Activated naive CD4-positive, alpha-beta T cell treated with anti-CD3 and anti-CD28 coated beads, Interleukin-2, amount 50 U/mL, for 72 hours (primary cell): Measurements from ENCODE around the gene SGCE. TPM values are rescaled to one million over a fixed set of nuclear protein-coding genes. Genes with fewer than 3 reads are reported as not detected.
A peak's percentile ranks its signal among the peaks of the same experiment; 100 is the strongest.

Experiments used
- ATAC-seq, 2 donors: fragments of 150-1000 bp; cut with Tn5 transposase; 2 replicates each; pipeline ENCODE4 v1.10.0; 2021; ENCODE audit warnings: mild to moderate bottlenecking in 2 of 2, moderate library complexity in 2 of 2
- DNase-seq, 2 donors: peaks; one replicate each; pipeline ENCODE4 v3.0.0; 2021 to 2022; ENCODE audit warnings: low spot score in 2 of 2
- H3K27ac Mint-ChIP-seq, 2 donors: one replicate each; pipeline ENCODE4 v1.8.0; 2022; ENCODE audit warnings: mild to moderate bottlenecking in 2 of 2, mixed read lengths in 2 of 2
- H3K36me3 Mint-ChIP-seq, 2 donors: one replicate each; pipeline ENCODE4 v1.8.0; 2022; ENCODE audit warnings: mixed read lengths in 2 of 2
- H3K9me3 Mint-ChIP-seq, 2 donors: one replicate each; pipeline ENCODE4 v1.8.0; 2022; ENCODE audit warnings: mixed read lengths in 2 of 2
- total RNA-seq, 2 donors: library from RNA; stranded (reverse); gene quantifications; one replicate each; pipeline ENCODE4 v1.2.3, GENCODE V29; 2022

Gene SGCE
- total RNA-seq, 2 donors from 2014 or later = 0.31 to 0.64 TPM

GRCh38 chr7:94609561-94609960, 46.4 kb downstream of the SGCE start:
- DNase-seq (no peak), ATAC-seq (no peak)
- peaks cover 16 to 17% of the 10 kb centered on the region in 2 donors for H3K9me3 Mint-ChIP-seq
- peaks cover 5 to 21% of the 10 kb centered on the region in 2 donors for H3K36me3 Mint-ChIP-seq
- H3K27ac Mint-ChIP-seq = no peak overlapping the region

- Mint-ChIP-seq H3K36me3 (peaks cover 5 to 20% of the 10 kb centered on the region in 2 donors), H3K9me3 (peaks cover 15 to 17% of the 10 kb centered on the region in 2 donors), H3K27ac (no peak overlapping the region)
- no peak for ATAC-seq
- DNase-seq = no peak
Observed at GRCh38 chr7:94605031-94605430, 50.9 kb downstream of the SGCE start.

DNA sequence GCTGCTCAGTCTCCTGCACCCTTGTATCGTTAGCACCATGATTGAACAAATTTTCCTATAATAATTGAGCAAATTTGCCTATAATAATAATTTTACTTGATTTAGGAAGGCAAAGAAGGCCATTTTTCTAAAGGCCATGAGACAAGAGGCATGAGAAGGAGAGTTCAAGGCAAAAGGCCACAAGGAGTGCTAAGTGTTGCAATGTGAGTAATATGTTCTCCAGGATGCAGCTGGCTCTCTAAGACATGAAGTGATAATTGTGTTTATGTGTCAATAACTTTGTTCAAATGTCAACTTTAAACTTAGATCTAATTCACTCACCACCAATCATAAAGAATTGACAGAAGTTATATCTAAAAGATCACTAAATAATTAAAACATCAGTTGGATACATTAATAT, 53.8 kb downstream of the SGCE start:
- Mint-ChIP-seq H3K27ac (no peak overlapping the region), H3K9me3 (peaks cover 8 to 10% of the 10 kb centered on the region in 2 donors), H3K36me3 (peaks cover 0 to 9% of the 10 kb centered on the region in 2 donors)
- no peak for DNase-seq
- ATAC-seq = no peak

DNA sequence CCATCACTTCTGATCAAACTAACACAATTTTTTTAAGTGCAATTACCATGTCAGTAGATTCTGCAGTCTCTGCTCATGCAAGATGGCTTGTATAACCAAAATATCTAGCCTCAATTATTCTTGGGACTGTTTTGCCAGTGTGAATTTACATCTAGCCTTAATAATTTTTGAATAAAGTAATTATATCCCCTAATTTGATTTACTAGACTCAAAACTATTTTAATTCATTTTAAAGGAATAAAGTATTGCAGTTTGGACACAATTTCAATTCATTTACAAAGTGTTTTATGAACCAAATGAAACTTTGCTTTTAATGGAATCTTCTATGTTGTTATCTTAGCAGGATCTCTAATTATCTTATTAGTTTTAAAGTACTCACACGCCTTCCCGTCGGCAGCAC, 55.7 kb downstream of the SGCE start:
- no peak overlapping the region for H3K27ac Mint-ChIP-seq
- ATAC-seq = no peak

DNA sequence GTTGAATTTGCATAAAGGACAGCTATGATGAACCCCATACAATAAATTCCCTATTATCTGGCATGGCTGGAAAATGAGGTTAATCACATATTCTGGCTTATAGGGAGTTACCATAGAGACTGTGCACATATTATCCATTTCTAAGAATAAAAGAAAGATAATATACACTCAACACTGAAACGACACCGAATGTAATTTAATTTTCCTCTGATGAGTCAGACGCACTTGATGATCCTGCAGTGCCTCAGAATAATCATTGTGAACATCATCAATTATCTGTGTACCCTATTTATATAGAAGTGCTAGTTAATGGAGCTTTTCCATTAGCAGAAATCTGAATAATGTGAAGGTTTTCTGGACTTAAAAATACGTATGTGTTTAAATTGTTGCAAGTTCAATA, 60.2 kb downstream of the SGCE start:
- Mint-ChIP-seq H3K9me3 (no peaks in the 10 kb centered on the region), H3K36me3 (no peaks in the 10 kb centered on the region), H3K27ac (no peak overlapping the region)
- ATAC-seq = peak in 1 of 2 donors; percentile 66
- no peak for DNase-seq

More for the DNA sequence above, 55.7 kb downstream of the SGCE start:
- Mint-ChIP-seq H3K9me3 (peaks cover 0 to under 1% of the 10 kb centered on the region in 2 donors), H3K36me3 (peaks cover 0 to under 1% of the 10 kb centered on the region in 2 donors)
- no peak for DNase-seq

DNA sequence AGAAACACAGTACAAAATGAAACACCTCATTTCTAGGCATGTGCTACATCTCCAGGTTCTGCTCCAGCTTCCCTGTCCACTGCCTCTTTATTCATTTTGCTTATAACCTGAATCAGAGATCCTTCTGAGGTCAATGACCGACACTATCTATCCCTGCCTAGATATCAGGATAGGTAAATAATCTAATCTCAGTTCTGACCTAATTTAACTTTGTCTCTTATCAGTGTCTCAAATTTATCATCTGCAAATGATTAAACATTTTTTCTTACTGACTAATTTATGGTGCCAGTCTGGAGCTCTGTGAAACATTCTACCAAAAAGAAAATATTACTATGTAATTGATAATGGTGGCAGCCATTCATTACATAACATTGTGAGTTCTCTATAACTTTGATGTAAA, 61.1 kb downstream of the SGCE start:
- DNase-seq (no peak), ATAC-seq (no peak)
- Mint-ChIP-seq H3K36me3 (no peaks in the 10 kb centered on the region), H3K27ac (no peak overlapping the region), H3K9me3 (no peaks in the 10 kb centered on the region)

DNA sequence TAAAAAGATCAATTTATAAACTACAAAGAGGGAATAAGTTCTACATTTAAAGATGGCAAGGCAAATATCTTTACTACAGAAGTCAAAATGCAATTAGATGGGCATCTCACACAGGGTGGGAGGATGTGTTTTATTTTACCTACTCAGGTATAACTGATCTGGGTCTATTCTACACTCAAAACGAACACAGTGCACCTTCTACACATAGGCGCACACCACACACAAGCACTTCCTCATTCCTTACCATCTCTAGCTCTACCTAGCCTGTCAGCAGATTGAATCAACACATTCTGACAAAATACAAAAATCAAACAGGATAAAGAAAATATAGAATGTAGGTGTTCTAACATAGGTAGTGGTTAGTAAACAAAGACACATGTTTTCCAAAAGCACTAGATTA, 64.8 kb downstream of the SGCE start:
- H3K36me3 Mint-ChIP-seq = peaks cover 0 to 7% of the 10 kb centered on the region in 2 donors
- no peaks in the 10 kb centered on the region for H3K9me3 Mint-ChIP-seq
- ATAC-seq (no peak), DNase-seq (no peak)
- no peak overlapping the region for H3K27ac Mint-ChIP-seq

GRCh38 chr7:94590526-94591162, 65.3 kb downstream of the SGCE start:
- DNase-seq = no peak
- no peaks in the 10 kb centered on the region for H3K9me3 Mint-ChIP-seq
- H3K36me3 Mint-ChIP-seq = peaks cover 0 to 7% of the 10 kb centered on the region in 2 donors
- no peak for ATAC-seq
- H3K27ac Mint-ChIP-seq = no peak overlapping the region

GRCh38 chr7:94588075-94588474, 67.9 kb downstream of the SGCE start:
- peaks cover 0 to 7% of the 10 kb centered on the region in 2 donors for H3K36me3 Mint-ChIP-seq

GRCh38 chr7:94584113-94584512, 71.8 kb downstream of the SGCE start:
- no peak overlapping the region for H3K27ac Mint-ChIP-seq
- H3K36me3 Mint-ChIP-seq = peaks cover 0 to 9% of the 10 kb centered on the region in 2 donors
- peaks cover 5 to 10% of the 10 kb centered on the region in 2 donors for H3K9me3 Mint-ChIP-seq
- no peak for DNase-seq
- ATAC-seq = no peak

More at GRCh38 chr7:94588075-94588474, 67.9 kb downstream of the SGCE start:
- Mint-ChIP-seq H3K27ac (no peak overlapping the region), H3K9me3 (no peaks in the 10 kb centered on the region)
- ATAC-seq (no peak), DNase-seq (no peak)

DNA sequence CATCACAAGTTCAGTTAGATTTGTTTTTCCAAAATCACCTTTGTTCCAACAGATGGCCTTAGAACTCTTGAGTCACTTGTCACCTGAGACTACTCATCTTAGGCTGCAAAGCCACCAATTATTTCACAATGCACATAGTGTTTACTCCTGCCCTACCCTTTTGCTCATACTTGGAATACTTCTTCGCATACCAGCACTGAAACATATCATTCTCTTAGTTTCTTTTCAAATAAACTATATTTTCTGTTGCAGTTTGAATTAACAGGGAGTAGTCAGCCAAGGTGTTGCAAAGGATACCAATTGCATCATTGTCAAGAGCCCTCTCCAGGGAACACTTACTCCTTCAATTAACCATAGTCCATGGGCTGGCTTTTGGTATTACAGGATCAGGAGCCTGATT, 75.3 kb downstream of the SGCE start:
- Mint-ChIP-seq H3K36me3 (peaks cover 22 to 23% of the 10 kb centered on the region in 2 donors), H3K27ac (peak overlapping the region in 1 of 2 donors; percentile 16), H3K9me3 (peaks cover 11 to 17% of the 10 kb centered on the region in 2 donors)
- ATAC-seq (peak; percentile 36 to 97), DNase-seq (no peak)

GRCh38 chr7:94579470-94579869, 76.5 kb downstream of the SGCE start:
- Mint-ChIP-seq H3K9me3 (peaks cover 18 to 25% of the 10 kb centered on the region in 2 donors), H3K27ac (no peak overlapping the region), H3K36me3 (peaks cover 33 to 34% of the 10 kb centered on the region in 2 donors)
- DNase-seq (no peak), ATAC-seq (no peak)

- DNase-seq (no peak), ATAC-seq (no peak)
- peaks cover 25% of the 10 kb centered on the region in 2 donors for H3K9me3 Mint-ChIP-seq
- no peak overlapping the region for H3K27ac Mint-ChIP-seq
- peaks cover 41 to 42% of the 10 kb centered on the region in 2 donors for H3K36me3 Mint-ChIP-seq
Observed at GRCh38 chr7:94578614-94579013, 77.3 kb downstream of the SGCE start.

DNA sequence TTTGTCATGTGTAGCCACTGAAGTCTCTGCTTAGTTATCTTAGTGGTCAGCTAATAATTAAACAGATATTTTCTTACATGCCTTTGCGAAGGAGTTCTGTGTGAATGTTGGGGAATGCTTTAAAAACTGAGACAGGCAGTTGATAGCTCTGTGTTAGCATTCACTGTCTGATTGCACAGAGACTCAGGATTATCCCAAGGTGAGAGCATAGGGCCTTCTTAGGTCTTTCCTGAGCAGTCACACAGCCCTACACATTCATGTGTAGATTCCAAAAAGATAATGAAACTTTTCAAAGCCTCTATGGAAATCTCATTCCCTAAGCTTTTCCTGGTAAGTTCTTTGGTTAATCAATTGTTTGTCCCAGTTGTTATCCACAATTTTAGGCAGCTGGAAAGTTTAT, 78.6 kb downstream of the SGCE start:
- H3K9me3 Mint-ChIP-seq = peaks cover 25 to 35% of the 10 kb centered on the region in 2 donors
- H3K36me3 Mint-ChIP-seq = peaks cover 47 to 55% of the 10 kb centered on the region in 2 donors
- H3K27ac Mint-ChIP-seq = no peak overlapping the region
- DNase-seq = no peak
- no peak for ATAC-seq

DNA sequence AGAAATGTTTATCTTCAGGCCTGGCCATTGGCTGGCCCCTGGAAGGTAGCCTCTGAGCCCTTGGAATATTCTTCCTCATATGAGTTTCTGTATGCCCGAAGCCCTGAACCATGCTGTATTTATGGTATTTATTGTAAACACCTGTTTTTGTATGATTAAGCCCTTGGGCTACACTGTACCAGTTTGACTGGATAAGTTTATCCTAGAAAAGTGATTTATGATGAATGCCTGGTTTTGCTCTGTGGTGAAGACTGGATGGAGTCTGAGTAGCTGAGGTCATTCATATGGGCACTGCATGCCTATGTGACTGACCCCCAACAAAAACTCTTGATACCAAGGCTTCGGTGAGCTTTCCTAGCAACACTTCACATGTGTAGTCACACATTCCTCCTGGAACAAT, 79.6 kb downstream of the SGCE start:
- DNase-seq = no peak
- Mint-ChIP-seq H3K9me3 (peaks cover 22 to 33% of the 10 kb centered on the region in 2 donors), H3K27ac (no peak overlapping the region), H3K36me3 (peaks cover 50 to 61% of the 10 kb centered on the region in 2 donors)
- ATAC-seq = no peak

DNA sequence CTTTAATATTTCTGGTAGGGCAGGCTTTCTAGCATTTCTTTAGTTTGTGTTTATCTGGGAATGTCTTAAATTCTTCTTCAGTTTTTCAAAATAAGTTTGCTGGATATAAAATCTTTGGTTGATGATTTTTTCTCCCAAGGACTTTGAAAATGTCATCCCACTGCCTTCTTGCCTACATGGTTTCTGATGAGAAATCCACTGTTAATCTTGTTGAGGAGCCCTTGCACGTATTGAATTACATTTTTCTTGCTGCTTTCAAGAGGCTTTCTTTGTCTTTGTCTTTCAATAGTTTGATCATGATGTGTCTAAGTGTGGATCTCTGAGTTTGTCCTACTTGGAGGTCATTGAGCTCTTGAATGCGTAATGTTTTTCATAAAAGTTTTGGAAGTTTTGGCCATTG, 80.3 kb downstream of the SGCE start:
- ATAC-seq (no peak), DNase-seq (no peak)
- peaks cover 20 to 30% of the 10 kb centered on the region in 2 donors for H3K9me3 Mint-ChIP-seq
- peaks cover 54 to 63% of the 10 kb centered on the region in 2 donors for H3K36me3 Mint-ChIP-seq
- no peak overlapping the region for H3K27ac Mint-ChIP-seq

- no peak for ATAC-seq
Observed at GRCh38 chr7:94571816-94572215, 84.1 kb downstream of the SGCE start.

GRCh38 chr7:94567396-94567795, 88.5 kb downstream of the SGCE start:
- no peak for ATAC-seq
- no peak overlapping the region for H3K27ac Mint-ChIP-seq
- H3K9me3 Mint-ChIP-seq = peaks cover 4% of the 10 kb centered on the region in 2 donors

More at GRCh38 chr7:94571816-94572215, 84.1 kb downstream of the SGCE start:
- DNase-seq = no peak
- Mint-ChIP-seq H3K36me3 (peaks cover 54 to 66% of the 10 kb centered on the region in 2 donors), H3K9me3 (peaks cover 19 to 33% of the 10 kb centered on the region in 2 donors), H3K27ac (no peak overlapping the region)

More at GRCh38 chr7:94567396-94567795, 88.5 kb downstream of the SGCE start:
- no peak for DNase-seq
- H3K36me3 Mint-ChIP-seq = peaks cover 17 to 24% of the 10 kb centered on the region in 2 donors
